GM21825 (cell line): ENCODE data around the gene FGF1.

Source experiments
- ATAC-seq: cut with Tn5 transposase; IDR thresholded peaks from one replicate; pipeline ENCODE4 v1.9.1; 2021; ENCODE audit warnings: mild to moderate bottlenecking, moderate library complexity; ENCODE audit not compliant: unreplicated experiment

FGF1 gene

GRCh38 chr5:142644640-142645361 is 41.1 kb downstream of the FGF1 start:
- ATAC-seq, result no peak

- no peak for ATAC-seq
These were observed 41.8 kb downstream of the FGF1 start for GRCh38 chr5:142644127-142644526.

- ATAC-seq, result no peak
These were observed 42.3 kb downstream of the FGF1 start for GRCh38 chr5:142643634-142644033.

GRCh38 chr5:142642427-142642826 is 43.5 kb downstream of the FGF1 start:
- ATAC-seq, result no peak

GRCh38 chr5:142641711-142642110 is 44.2 kb downstream of the FGF1 start:
- no peak for ATAC-seq

GRCh38 chr5:142640316-142641005 is 45.4 kb downstream of the FGF1 start:
- ATAC-seq, result no peak

- no peak for ATAC-seq
These were observed 46.4 kb downstream of the FGF1 start for GRCh38 chr5:142639455-142639854.

- ATAC-seq, result no peak
These were observed 48.0 kb downstream of the FGF1 start for GRCh38 chr5:142637871-142638270.

- no peak for ATAC-seq
These were observed 49.1 kb downstream of the FGF1 start for GRCh38 chr5:142636698-142637324.

- no peak for ATAC-seq
These were observed 49.8 kb downstream of the FGF1 start for GRCh38 chr5:142636093-142636492.

- ATAC-seq, result no peak
These were observed 51.5 kb downstream of the FGF1 start for GRCh38 chr5:142634216-142635011.

GRCh38 chr5:142630927-142631539 is 54.9 kb downstream of the FGF1 start:
- no peak for ATAC-seq

- no peak for ATAC-seq
These were observed 58.3 kb downstream of the FGF1 start for GRCh38 chr5:142627383-142628217.

GRCh38 chr5:142626786-142627185 is 59.1 kb downstream of the FGF1 start:
- no peak for ATAC-seq

GRCh38 chr5:142626099-142626498 is 59.8 kb downstream of the FGF1 start:
- no peak for ATAC-seq

- no peak for ATAC-seq
These were observed 64.7 kb downstream of the FGF1 start for GRCh38 chr5:142621227-142621626.

- ATAC-seq, result no peak
These were observed 66.1 kb downstream of the FGF1 start for GRCh38 chr5:142619815-142620214.

GRCh38 chr5:142618130-142618523 is 67.8 kb downstream of the FGF1 start:
- no peak for ATAC-seq

- ATAC-seq, result peak; percentile 44
These were observed 68.3 kb downstream of the FGF1 start for GRCh38 chr5:142617416-142618129.
